Astrocyte of the spinal cord (primary cell): Measurements from ENCODE around the gene BTBD10.

Experiments used
- DNase-seq: peaks from one replicate; pipeline ENCODE4 v3.0.0; 2011; ENCODE audit warnings: low read depth, low spot score
- H3K4me3 ChIP-seq: 2 replicates; pipeline ENCODE4 v1.5.1; 2011; ENCODE audit warnings: low read depth, mild to moderate bottlenecking, low read length, moderate library complexity
- in situ Hi-C: cut with HindIII; loops from 2 replicates; pipeline ENCODE4 v1.10.0; 2017; ENCODE audit warnings: low sequenced_read_pairs
- TF ChIP-seq, protein P1 (sequence below): IDR thresholded peaks from 2 replicates; pipeline ENCODE4 v1.5.1; 2012; ENCODE audit warnings: low read depth, mild to moderate bottlenecking, low read length, inconsistent platforms

The BTBD10 gene

DNA sequence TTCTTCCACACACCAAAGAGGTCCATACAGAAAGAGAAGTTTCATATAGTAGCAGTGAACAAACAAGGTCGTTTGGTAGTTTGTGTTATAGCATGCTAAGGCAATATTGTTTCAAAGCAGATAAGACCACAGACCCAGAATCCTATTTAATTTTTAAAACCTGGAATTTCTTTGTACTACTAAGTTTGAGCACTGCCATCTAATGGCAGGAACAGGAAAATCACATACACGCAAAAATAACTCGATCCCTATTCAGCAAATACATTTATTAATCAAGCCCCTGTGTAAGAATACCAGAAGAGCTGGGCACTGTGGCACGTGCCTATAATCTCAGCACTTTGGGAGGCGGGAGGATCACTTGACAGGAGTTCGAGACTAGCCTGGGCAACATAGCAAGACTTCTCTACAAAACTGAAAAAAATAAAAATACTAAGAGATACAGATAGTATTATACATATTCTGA lies 2.9 kb upstream of the BTBD10 start:
- in situ Hi-C loops, result no loop called here
- TF ChIP-seq, protein P1, sequence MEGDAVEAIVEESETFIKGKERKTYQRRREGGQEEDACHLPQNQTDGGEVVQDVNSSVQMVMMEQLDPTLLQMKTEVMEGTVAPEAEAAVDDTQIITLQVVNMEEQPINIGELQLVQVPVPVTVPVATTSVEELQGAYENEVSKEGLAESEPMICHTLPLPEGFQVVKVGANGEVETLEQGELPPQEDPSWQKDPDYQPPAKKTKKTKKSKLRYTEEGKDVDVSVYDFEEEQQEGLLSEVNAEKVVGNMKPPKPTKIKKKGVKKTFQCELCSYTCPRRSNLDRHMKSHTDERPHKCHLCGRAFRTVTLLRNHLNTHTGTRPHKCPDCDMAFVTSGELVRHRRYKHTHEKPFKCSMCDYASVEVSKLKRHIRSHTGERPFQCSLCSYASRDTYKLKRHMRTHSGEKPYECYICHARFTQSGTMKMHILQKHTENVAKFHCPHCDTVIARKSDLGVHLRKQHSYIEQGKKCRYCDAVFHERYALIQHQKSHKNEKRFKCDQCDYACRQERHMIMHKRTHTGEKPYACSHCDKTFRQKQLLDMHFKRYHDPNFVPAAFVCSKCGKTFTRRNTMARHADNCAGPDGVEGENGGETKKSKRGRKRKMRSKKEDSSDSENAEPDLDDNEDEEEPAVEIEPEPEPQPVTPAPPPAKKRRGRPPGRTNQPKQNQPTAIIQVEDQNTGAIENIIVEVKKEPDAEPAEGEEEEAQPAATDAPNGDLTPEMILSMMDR, result peak; percentile 63
- peak; percentile 52 for DNase-seq
- no peak overlapping the region for H3K4me3 ChIP-seq

DNA sequence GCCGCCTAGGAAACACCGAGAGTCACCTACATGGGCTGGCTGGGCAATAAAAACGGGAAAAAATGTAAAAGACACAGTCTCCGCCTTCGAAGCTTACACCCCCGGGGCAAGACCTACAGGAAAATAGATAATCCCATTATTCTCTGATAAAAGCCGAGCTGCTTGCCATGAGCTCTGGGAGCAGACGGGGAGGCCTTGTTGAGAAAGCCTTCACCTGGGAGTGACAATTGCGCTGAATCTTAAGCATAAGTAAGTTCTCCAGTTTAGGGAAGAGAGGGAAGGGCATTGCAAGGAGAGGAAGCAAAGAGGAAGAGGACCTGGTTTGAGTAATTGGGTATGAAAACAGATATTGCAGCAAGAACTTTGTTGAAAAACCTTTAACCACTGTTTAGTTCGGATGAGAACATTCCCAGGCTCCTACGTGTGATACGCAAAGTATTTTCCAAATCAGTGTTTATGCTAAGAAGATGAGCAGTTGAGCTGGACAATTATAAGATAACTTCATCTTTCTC lies 813 bp upstream of the BTBD10 start:
- in situ Hi-C loops, result no loop called here
- DNase-seq, result no peak
- H3K4me3 ChIP-seq, result peak overlapping the region; percentile 93
- TF ChIP-seq, protein P1, result no peak

DNA sequence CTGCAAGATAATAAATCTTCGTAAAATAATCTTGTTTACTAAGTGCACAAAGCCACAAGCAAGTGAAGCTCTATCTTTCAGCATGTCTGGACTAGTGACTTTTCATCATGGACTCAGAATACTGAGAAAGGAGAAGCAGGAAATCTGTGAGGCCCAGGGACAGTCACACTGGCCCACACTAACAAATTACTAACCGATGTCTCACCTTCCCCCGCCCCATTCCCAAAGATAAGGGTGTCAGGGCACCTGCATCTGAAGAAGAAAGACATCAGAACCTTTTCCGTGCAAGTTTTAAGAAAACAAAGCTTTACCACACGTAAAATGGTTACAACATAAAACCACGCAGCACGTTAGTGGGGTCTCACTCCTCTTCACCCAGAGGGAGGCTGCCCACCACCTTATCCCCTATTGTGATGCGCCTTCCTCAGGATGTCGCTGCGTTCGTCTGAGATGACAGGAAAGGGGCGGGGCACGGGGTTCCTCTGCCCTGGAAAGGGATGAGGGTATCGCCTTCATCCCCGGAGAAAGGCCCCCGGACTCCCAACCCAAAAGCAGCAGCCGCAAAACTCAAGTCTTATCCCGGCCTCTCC lies 616 bp downstream of the BTBD10 start:
- peak overlapping the region; percentile 93 for H3K4me3 ChIP-seq
- in situ Hi-C loops, result no loop called here
- DNase-seq, result peak; percentile 23
- TF ChIP-seq, protein P1, result peak; percentile 3

DNA sequence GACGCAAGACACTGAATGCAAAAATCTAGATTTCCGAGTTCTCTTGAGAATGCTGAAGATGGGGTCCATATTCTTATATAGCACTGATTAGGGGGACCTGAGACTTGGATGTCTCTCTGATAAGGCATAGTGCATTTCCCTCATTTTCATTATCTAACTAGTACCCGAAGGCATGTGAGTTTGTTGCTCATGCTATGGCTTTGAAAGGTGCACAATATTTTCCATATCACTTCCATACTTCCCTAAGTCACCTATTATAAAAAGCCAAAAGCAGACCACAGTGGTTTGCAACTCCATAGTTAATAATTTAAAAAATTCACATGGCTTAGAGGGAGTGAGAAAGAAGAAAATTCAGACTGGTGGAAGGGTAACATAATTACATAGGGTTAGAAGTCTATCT lies 1.7 kb downstream of the BTBD10 start:
- TF ChIP-seq, protein P1, result no peak
- no peak for DNase-seq
- H3K4me3 ChIP-seq, result no peak overlapping the region
- in situ Hi-C loops, result no loop called here

DNA sequence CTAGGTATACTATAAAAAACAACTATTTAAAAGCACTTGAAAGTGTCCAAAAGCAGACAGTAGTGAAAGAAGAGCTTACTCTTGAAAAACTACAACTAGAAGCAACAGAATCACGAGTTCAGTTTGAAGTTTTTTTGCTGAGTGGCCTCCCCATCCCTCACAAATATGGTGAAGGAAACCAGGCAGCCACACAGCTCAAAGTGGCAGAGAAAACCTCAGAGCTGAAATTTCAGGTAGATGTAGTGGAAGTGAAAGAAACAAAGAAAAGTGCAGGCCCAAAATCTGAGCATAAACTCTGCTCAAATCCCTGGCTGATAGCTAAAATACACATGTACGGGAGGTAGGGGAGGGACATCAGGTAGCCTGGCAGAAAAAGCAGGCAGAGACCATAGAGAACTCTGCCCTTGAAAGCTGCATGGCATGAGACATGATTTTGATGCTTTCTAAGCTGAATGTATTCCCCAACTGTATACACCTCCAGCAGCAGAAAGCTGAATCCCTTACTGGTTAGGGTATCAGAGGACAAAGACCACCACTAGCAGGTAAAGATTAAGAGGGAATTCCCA lies 12.1 kb downstream of the BTBD10 start:
- DNase-seq, result no peak
- no peak overlapping the region for H3K4me3 ChIP-seq
- in situ Hi-C loops, result no loop called here
- TF ChIP-seq, protein P1, result no peak

DNA sequence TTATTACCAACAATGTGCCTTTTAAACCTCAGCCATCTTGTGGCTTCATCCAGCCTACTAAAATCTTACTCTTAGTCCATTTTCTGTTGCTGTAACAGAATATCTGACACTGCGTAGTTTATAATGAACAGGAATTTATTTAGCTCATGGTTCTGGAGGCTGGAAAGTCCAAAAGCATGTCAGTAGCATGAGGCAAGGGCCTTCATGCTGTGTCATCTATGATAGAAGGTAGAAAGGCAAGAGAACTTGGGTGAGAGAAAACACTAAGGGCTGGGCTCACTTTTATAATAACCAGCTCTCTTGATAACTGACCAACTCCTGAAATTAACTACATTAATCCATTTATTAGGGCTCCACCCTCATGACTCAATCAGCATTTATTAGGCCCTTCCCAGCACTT lies 13.5 kb downstream of the BTBD10 start:
- no peak for DNase-seq
- H3K4me3 ChIP-seq, result no peak overlapping the region
- TF ChIP-seq, protein P1, result no peak
- in situ Hi-C loops, result no loop called here
